ENCODE measurements around the gene ASPG.

ASPG gene

DNA sequence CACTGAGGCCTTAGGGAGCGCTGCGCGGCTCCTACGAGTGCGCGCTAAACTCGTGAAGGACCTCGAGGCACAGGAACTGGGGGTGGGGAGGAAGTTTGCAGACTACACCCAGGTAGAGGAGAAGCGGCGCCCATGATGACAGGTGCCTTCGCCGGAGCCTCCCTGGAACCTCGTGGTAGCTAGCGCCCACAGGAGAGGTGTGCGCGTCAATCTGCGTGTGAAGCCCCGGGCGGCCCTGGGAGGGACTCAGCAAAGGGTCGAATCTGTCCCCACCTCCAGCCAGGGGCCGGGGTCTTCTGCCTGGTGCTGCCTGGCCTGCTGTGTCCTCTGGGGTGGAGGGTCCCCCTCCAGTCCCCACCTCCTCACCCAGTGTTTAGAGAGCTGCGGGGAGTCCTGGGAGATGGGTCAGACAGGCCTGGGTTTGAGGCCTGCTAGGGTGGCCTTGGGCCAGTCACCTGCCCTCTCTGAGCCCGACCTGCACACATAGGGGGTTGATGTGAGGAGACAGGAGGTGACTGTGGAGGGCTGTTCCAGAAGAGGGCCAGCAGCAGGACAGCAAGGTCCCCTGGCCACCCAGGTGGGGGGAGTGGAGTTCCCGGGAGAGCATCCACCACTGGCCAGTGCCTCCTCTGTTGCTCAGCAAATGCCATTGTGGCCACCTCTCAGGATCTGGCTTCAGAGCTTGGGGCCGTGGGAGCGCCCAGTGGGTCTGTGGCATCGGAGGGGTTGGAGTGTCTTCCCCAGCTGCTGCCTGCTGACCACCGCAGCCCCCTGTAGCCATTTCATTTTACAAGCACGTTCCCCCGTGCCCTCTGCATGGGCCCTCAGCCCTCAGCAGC, 32.7 kb downstream of the ASPG start:
- peaks cover 76% of the 10 kb centered on the region for H3K27me3 Mint-ChIP-seq
- CTCF ChIA-PET: no interaction called here
- no peaks in the 10 kb centered on the region for H3K9me3 Mint-ChIP-seq
- H3K4me3 Mint-ChIP-seq: no peak overlapping the region
- H3K27ac Mint-ChIP-seq: no peak overlapping the region
- peak; percentile 18 for DNase-seq
- H3K36me3 Mint-ChIP-seq: no peaks in the 10 kb centered on the region
- peaks cover 2% of the 10 kb centered on the region for H3K4me1 Mint-ChIP-seq

- no peaks in the 10 kb centered on the region for H3K36me3 Mint-ChIP-seq
- DNase-seq: peak; percentile 10
- no peak overlapping the region for H3K27ac Mint-ChIP-seq
- no peak overlapping the region for H3K4me3 Mint-ChIP-seq
- H3K27me3 Mint-ChIP-seq: peaks cover 74% of the 10 kb centered on the region
- peaks cover 2% of the 10 kb centered on the region for H3K9me3 Mint-ChIP-seq
- H3K4me1 Mint-ChIP-seq: peaks cover 2% of the 10 kb centered on the region
- CTCF ChIA-PET: no interaction called here
Measured at GRCh38 chr14:104119119-104119487, 33.6 kb downstream of the ASPG start.

DNA sequence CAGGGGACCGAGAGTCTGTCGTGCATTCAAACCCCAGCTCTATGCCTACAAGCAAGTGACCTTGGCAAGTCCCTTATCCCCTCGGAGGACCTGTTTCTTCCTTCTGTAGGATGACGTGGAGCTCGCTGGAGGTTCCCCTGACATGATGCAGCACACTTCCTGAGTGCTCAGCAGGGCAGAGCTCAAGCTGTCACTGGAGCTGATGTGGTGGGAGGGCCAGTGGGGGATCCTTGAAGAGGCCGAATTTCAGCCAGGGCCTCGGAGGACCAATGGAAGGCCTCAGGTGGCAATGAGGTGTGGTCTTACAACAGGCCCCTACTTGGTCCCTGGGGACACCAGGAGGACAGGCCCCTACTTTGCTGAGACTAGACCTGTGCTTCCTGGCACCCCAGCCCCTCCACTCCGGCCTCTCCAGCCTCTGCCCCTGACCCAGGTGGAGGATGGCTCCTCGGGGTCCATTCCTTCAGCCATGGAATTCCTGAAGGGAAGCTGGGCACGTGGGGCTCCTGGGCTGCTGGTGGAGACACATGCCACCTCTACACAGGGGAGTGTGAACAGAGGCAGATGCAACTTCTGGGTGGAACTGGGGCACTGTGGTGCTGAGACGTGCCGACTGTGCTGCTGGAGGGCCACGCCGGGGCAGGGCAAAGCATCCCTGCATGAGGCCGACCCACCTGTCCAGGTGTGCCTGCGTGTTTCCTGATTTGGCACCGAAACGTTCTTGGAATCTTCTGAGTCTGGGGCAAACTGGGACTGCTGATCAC, 34.2 kb downstream of the ASPG start:
- Mint-ChIP-seq H3K4me3 (no peak overlapping the region), H3K4me1 (peaks cover 2% of the 10 kb centered on the region), H3K36me3 (no peaks in the 10 kb centered on the region), H3K27ac (no peak overlapping the region), H3K27me3 (peaks cover 68% of the 10 kb centered on the region), H3K9me3 (peaks cover 2% of the 10 kb centered on the region)
- DNase-seq: peak; percentile 19
- CTCF ChIA-PET: no interaction called here

- CTCF ChIA-PET: no interaction called here
- Mint-ChIP-seq H3K4me3 (no peak overlapping the region), H3K4me1 (peaks cover 2% of the 10 kb centered on the region), H3K36me3 (no peaks in the 10 kb centered on the region), H3K27ac (no peak overlapping the region), H3K27me3 (peaks cover 62% of the 10 kb centered on the region), H3K9me3 (peaks cover 5% of the 10 kb centered on the region)
- DNase-seq: no peak
Measured at GRCh38 chr14:104120281-104120741, 34.8 kb downstream of the ASPG start.

DNA sequence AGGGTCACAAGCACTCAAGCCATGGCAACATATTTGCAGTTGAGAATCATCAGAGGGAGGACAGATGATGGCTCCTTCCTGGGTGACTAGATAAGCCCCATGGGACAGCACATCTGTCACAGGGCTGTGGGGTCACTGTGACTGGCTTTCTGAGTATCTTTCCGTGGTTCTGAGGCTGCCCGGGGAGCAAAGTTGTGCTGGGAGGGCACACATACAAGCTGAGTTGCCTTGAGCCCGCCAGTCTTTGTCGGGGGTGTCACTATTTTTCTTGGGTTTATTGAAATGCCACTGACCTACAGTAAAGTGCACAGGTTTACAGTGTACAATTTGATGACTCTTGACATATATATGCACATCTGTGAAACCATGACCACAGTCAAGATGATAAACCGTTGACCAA, 35.6 kb downstream of the ASPG start:
- H3K4me3 Mint-ChIP-seq: no peak overlapping the region
- CTCF ChIA-PET: no interaction called here
- peaks cover 53% of the 10 kb centered on the region for H3K27me3 Mint-ChIP-seq
- no peaks in the 10 kb centered on the region for H3K36me3 Mint-ChIP-seq
- H3K4me1 Mint-ChIP-seq: peaks cover 2% of the 10 kb centered on the region
- no peak for DNase-seq
- H3K9me3 Mint-ChIP-seq: peaks cover 5% of the 10 kb centered on the region
- H3K27ac Mint-ChIP-seq: no peak overlapping the region

- no peak overlapping the region for H3K27ac Mint-ChIP-seq
- DNase-seq: no peak
- CTCF ChIA-PET: no interaction called here
- no peaks in the 10 kb centered on the region for H3K4me1 Mint-ChIP-seq
- no peaks in the 10 kb centered on the region for H3K36me3 Mint-ChIP-seq
- no peak overlapping the region for H3K4me3 Mint-ChIP-seq
- peaks cover 8% of the 10 kb centered on the region for H3K9me3 Mint-ChIP-seq
- peaks cover 37% of the 10 kb centered on the region for H3K27me3 Mint-ChIP-seq
Measured at GRCh38 chr14:104123879-104124278, 38.4 kb downstream of the ASPG start.

DNA sequence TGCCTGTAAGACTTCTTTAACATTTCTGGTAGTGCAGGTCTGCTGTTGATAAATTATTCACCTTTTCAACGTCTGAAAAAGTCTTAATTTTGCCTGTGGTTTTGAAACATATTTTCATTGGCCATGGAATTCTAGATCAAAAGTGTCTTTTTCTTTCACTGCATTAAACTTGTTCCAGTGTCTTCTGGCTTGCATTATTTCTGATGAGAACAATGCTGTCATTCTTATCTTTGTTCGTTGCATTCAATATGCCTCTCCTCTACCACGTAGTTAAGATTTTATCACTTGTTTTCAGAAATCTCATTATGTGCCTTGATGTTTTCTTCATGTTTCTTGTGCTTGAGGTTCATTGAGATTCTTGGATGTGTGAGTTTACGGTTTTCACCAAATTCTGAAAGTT, 39.5 kb downstream of the ASPG start:
- H3K27me3 Mint-ChIP-seq: peaks cover 26% of the 10 kb centered on the region
- no peak overlapping the region for H3K27ac Mint-ChIP-seq
- peaks cover 17% of the 10 kb centered on the region for H3K9me3 Mint-ChIP-seq
- no peak overlapping the region for H3K4me3 Mint-ChIP-seq
- CTCF ChIA-PET: no interaction called here
- DNase-seq: no peak
- no peaks in the 10 kb centered on the region for H3K4me1 Mint-ChIP-seq
- H3K36me3 Mint-ChIP-seq: peaks cover 2% of the 10 kb centered on the region

DNA sequence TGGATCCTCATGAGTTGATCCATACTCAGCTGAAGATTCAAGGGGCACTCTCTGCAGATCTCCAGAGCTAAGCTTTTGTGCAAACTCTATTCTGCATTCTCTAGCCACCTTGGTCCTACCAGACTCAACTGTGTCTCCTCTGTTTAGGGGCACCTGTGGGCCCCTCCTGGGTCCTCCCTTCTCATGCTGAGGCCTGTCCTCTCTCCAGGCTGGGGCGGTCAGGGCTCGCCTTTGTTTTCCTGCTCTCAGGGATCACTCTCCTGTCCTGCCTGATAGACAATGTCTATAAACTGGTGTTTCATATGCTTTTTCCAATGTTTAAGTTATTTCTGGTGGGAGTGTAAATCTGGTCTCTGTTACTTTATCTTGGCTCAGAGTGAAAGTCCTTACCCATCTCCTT, 41.3 kb downstream of the ASPG start:
- peaks cover 2% of the 10 kb centered on the region for H3K36me3 Mint-ChIP-seq
- H3K4me3 Mint-ChIP-seq: no peak overlapping the region
- peaks cover 22% of the 10 kb centered on the region for H3K9me3 Mint-ChIP-seq
- CTCF ChIA-PET: no interaction called here
- H3K27me3 Mint-ChIP-seq: peaks cover 18% of the 10 kb centered on the region
- no peak for DNase-seq
- H3K4me1 Mint-ChIP-seq: no peaks in the 10 kb centered on the region
- no peak overlapping the region for H3K27ac Mint-ChIP-seq

DNA sequence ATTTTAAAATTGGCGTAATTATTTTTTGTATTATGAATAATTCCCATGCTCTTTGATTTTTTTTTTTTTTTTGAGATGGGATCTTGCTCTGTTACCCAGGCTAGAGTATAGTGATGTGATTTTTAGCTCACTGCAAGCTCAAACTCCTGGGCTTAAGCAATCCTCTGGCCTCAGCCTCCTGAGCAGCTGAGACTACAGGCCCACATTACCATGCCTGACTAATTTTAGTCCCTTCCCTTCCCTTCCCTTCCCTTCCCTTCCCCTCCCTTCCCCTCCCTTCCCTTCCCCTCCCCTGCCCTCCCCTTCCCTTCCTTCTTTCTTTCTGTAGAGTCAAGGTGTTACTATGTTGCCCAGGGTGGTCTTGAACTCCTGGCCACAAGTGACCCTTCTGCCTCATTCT, 43.5 kb downstream of the ASPG start:
- peaks cover 34% of the 10 kb centered on the region for H3K27me3 Mint-ChIP-seq
- H3K36me3 Mint-ChIP-seq: peaks cover 2% of the 10 kb centered on the region
- H3K4me1 Mint-ChIP-seq: no peaks in the 10 kb centered on the region
- CTCF ChIA-PET: interaction anchor here (0.8 to 2.0 kb wide), 3 partner anchors 32 to 53 kb away, joined by 3 to 10 read pairs (median 6); no protein-coding TSS in a partner anchor
- H3K9me3 Mint-ChIP-seq: peaks cover 20% of the 10 kb centered on the region
- DNase-seq: no peak
- H3K27ac Mint-ChIP-seq: no peak overlapping the region
- no peak overlapping the region for H3K4me3 Mint-ChIP-seq

DNA sequence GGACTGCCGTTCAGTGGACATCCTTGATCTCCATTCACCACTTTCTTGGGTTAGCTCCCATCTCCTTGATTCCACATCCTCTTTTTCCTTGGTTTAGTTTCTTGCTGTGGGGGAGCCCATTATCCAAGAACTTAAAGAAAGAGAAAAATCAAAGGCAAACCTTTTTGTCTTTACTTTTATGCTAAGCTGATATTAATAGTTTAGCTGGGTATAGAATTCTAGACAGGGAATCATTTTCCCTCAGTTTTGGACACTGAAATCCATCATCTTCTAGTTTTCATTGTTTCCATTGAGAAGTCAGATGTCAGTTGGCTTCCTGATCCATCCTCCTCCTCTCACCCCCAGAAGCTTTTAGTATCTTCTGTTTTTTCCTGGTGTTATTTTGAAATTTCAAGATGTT, 44.1 kb downstream of the ASPG start:
- CTCF ChIA-PET: interaction anchor here (0.9 to 2.0 kb wide), 3 partner anchors 32 to 52 kb away, joined by 3 to 10 read pairs (median 6); no protein-coding TSS in a partner anchor
- Mint-ChIP-seq H3K27me3 (peaks cover 39% of the 10 kb centered on the region), H3K4me3 (no peak overlapping the region)

DNA sequence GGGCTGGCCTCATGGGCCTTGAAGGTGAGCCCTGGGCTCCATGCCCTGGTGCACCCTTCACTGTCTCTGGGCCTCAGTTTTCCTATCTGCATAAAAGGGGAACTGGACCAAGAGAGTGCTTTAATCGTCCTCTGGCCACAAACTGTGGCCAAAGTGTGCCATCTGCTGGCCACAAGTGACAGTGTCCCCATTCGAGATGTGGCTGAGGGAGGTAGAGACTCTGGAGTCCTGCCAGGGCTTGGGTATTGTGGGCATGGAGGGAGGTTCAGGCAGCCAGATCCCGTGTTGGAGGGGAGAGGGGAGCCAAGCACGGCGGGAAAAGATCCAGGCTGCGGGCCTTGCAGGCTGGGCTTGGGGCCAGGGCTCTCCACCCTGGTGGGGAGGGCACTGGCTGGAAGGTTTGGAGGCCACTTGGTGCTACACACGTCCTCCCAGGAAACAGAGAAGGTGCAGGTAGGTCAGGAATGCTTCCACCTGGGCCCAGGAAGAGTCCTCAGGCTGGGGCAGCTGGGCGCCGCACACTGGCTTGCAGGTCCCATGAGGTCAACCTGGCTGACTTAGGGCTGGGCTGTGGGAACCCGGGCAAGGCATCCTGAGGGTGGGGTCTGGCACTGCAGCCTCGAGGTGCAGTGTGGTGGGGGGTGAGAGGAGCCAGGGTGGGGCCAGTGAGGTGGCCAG, 45.6 kb downstream of the ASPG start:
- Mint-ChIP-seq H3K9me3 (peaks cover 17% of the 10 kb centered on the region), H3K27ac (no peak overlapping the region), H3K4me3 (no peak overlapping the region), H3K4me1 (peaks cover 6% of the 10 kb centered on the region), H3K27me3 (peaks cover 54% of the 10 kb centered on the region), H3K36me3 (peaks cover 2% of the 10 kb centered on the region)
- CTCF ChIA-PET: interaction anchor here (0.8 to 1.0 kb wide), 2 partner anchors 39 to 53 kb away, joined by 3 to 7 read pairs; no protein-coding TSS in a partner anchor
- peak; percentile 30 for DNase-seq

More for the DNA sequence above, 44.1 kb downstream of the ASPG start:
- Mint-ChIP-seq H3K9me3 (peaks cover 20% of the 10 kb centered on the region), H3K27ac (no peak overlapping the region), H3K4me1 (no peaks in the 10 kb centered on the region), H3K36me3 (peaks cover 2% of the 10 kb centered on the region)
- no peak for DNase-seq

GRCh38 chr14:104131968-104132732, 46.6 kb downstream of the ASPG start:
- peaks cover 12% of the 10 kb centered on the region for H3K4me1 Mint-ChIP-seq
- H3K27me3 Mint-ChIP-seq: peaks cover 63% of the 10 kb centered on the region
- peaks cover 17% of the 10 kb centered on the region for H3K9me3 Mint-ChIP-seq
- H3K27ac Mint-ChIP-seq: no peak overlapping the region
- peaks cover 2% of the 10 kb centered on the region for H3K36me3 Mint-ChIP-seq
- CTCF ChIA-PET: interaction anchor here (0.7 to 1.0 kb wide), 6 partner anchors 35 to 682 kb away, joined by 3 to 7 read pairs (median 3); no protein-coding TSS in a partner anchor
- no peak overlapping the region for H3K4me3 Mint-ChIP-seq
- DNase-seq: peak; percentile 10

GRCh38 chr14:104132981-104133380, 47.5 kb downstream of the ASPG start:
- peaks cover 2% of the 10 kb centered on the region for H3K36me3 Mint-ChIP-seq
- H3K27me3 Mint-ChIP-seq: peaks cover 67% of the 10 kb centered on the region
- peaks cover 12% of the 10 kb centered on the region for H3K4me1 Mint-ChIP-seq
- CTCF ChIA-PET: interaction anchor here (0.7 kb wide), 1 partner anchor 682 kb away, joined by 3 read pairs; no protein-coding TSS in a partner anchor
- no peak overlapping the region for H3K4me3 Mint-ChIP-seq
- no peak for DNase-seq
- H3K9me3 Mint-ChIP-seq: peaks cover 17% of the 10 kb centered on the region
- H3K27ac Mint-ChIP-seq: no peak overlapping the region
